HG02610 (cell line): ENCODE results near the gene TMEM98.
"Not testable (repeated sequence)": the region's sequence is repeated elsewhere in the genome, so short reads cannot be mapped to it uniquely, and the experiment has no call there.

Source experiments
- ATAC-seq: cut with Tn5 transposase; IDR thresholded peaks from one replicate; pipeline ENCODE4 v1.9.1; 2021; ENCODE audit warnings: mild to moderate bottlenecking, moderate library complexity; ENCODE audit not compliant: unreplicated experiment

Gene TMEM98

GRCh38 chr17:32941419-32942032 is 13.6 kb downstream of the TMEM98 start:
- no peak for ATAC-seq

GRCh38 chr17:32943206-32943605 is 15.3 kb downstream of the TMEM98 start:
- no peak for ATAC-seq

- no peak for ATAC-seq
These were observed 15.8 kb downstream of the TMEM98 start for GRCh38 chr17:32943647-32944191.

- ATAC-seq, result no peak
These were observed 16.5 kb downstream of the TMEM98 start for GRCh38 chr17:32944248-32945020.

- no peak for ATAC-seq
These were observed 18.6 kb downstream of the TMEM98 start for GRCh38 chr17:32946375-32947135.

- ATAC-seq, result no peak
These were observed 19.8 kb downstream of the TMEM98 start for GRCh38 chr17:32947736-32948135.

- ATAC-seq, result no peak
These were observed 21.2 kb downstream of the TMEM98 start for GRCh38 chr17:32949181-32949580.

- ATAC-seq, result not testable (repeated sequence)
These were observed 24.5 kb downstream of the TMEM98 start for GRCh38 chr17:32952491-32952890.

GRCh38 chr17:32953045-32953444 is 25.1 kb downstream of the TMEM98 start:
- ATAC-seq, result no peak

GRCh38 chr17:32953857-32954256 is 25.9 kb downstream of the TMEM98 start:
- no peak for ATAC-seq

- ATAC-seq, result no peak
These were observed 26.5 kb downstream of the TMEM98 start for GRCh38 chr17:32954477-32954876.

GRCh38 chr17:32955155-32955554 is 27.2 kb downstream of the TMEM98 start:
- no peak for ATAC-seq

GRCh38 chr17:32956240-32956970 is 28.5 kb downstream of the TMEM98 start:
- no peak for ATAC-seq

GRCh38 chr17:32958418-32958817 is 30.5 kb downstream of the TMEM98 start:
- ATAC-seq, result no peak

- ATAC-seq, result no peak
These were observed 32.9 kb downstream of the TMEM98 start for GRCh38 chr17:32960815-32961214.

- ATAC-seq, result no peak
These were observed 34.4 kb downstream of the TMEM98 start for GRCh38 chr17:32962320-32962711.

GRCh38 chr17:32964541-32964940 is 36.6 kb downstream of the TMEM98 start:
- ATAC-seq, result no peak

GRCh38 chr17:32969231-32969630 is 41.3 kb downstream of the TMEM98 start:
- ATAC-seq, result not testable (repeated sequence)

GRCh38 chr17:32970281-32970680 is 42.3 kb downstream of the TMEM98 start:
- no peak for ATAC-seq

GRCh38 chr17:32971171-32971570 is 43.2 kb downstream of the TMEM98 start:
- ATAC-seq, result no peak

- ATAC-seq, result no peak
These were observed 48.2 kb downstream of the TMEM98 start for GRCh38 chr17:32976131-32976530.
